KBM-7 (cell line): ENCODE measurements around the gene CTXND2.

Experiments
- DNase-seq: peaks from one replicate; pipeline ENCODE4 v3.0.0-alpha.2; 2015
- in situ Hi-C: fragments of 300-500 bp; cut with MboI; formaldehyde crosslinking; loops from 2 replicates; pipeline ENCODE4 v1.14.3; 2020; ENCODE audit warnings: low sequenced_read_pairs, low pct_unique_long_range_greater_than_20kb, mixed read lengths

The CTXND2 gene

GRCh38 chr1:150944856-150945255, 57.9 kb downstream of the CTXND2 start:
- no peak for DNase-seq
- in situ Hi-C loops: no loop called here

DNA sequence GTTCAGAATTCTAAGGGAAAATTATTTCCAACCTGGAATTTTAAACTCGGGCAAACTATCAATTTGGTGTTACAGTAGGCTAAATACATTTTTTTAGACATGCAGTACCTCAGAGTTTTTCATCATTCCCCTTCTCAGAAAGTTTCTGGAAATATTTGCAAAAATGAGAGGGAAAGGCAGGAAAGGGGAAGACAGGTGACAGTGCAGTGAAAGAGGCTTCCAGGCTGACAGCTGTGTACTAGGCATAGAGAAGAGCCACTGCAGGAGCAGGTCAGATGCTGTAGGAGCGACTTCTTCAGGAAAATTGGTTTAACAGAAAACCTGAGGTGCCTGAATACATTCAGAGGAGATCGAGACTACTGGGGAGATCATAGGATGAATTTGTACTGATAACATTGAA, 67.8 kb downstream of the CTXND2 start:
- no peak for DNase-seq
- in situ Hi-C loops: no loop called here

GRCh38 chr1:150955280-150955679, 68.3 kb downstream of the CTXND2 start:
- DNase-seq: no peak
- in situ Hi-C loops: no loop called here

GRCh38 chr1:150957666-150958065, 70.7 kb downstream of the CTXND2 start:
- no peak for DNase-seq
- in situ Hi-C loops: no loop called here

DNA sequence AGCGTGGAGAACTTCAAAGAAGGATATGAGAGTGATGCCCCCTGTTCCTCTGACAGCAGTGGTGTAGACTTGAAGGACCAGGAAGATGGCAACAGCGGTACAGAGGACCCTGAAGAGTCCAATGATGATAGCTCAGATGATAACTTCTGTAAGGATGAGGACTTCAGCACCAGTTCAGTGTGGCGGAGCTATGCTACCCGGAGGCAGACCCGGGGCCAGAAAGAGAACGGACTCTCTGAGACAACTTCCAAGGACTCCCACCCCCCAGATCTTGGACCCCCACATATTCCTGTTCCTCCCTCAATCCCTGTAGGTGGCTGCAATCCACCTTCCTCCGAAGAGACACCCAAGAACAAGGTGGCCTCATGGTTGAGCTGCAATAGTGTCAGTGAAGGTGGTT, 73.7 kb downstream of the CTXND2 start:
- in situ Hi-C loops: no loop called here
- DNase-seq: no peak

- in situ Hi-C loops: no loop called here
- no peak for DNase-seq
Observed at GRCh38 chr1:150961756-150962155, 74.8 kb downstream of the CTXND2 start.
